Endothelial cell of umbilical vein (primary cell): ENCODE data around the gene TTC31. TPM values are rescaled to one million over a fixed set of nuclear protein-coding genes. Genes with fewer than 3 reads are reported as not detected.

Experiments
- BruUV-seq: library from RNA; stranded (reverse); fragments of 400-500 nt; replicated peaks from 2 replicates; lab custom pipeline; 2021; lab: Mats Ljungman, UMichigan
- CTCF ChIA-PET: fragments of 300-600, 350-600 bp; sonication (Branson Sonifier 250); formaldehyde crosslinking; loops from one replicate; lab custom pipeline; 2021; ENCODE audit warnings: antibody characterized with exemption, inconsistent platforms; lab: Charles Lee
- POLR2A ChIA-PET: fragments of 300-600, 350-600 bp; sonication (Branson Sonifier 250); formaldehyde crosslinking; loops from one replicate; lab custom pipeline; 2021; ENCODE audit warnings: antibody characterized with exemption, inconsistent platforms; lab: Charles Lee
- DNase-seq: peaks from one replicate; pipeline ENCODE4 v3.0.0-alpha.2; 2011; ENCODE audit warnings: low read depth, low spot score
- FAIRE-seq: peaks from 2 replicates; lab custom pipeline; 2011; peaks lifted over from hg19 to GRCh38; lab: Jason Lieb, UNC
- H2AFZ ChIP-seq: 2 replicates; pipeline ENCODE4 v1.6.0; 2012; ENCODE audit warnings: low read depth, low read length, control low read depth, inconsistent platforms
- H3K27ac ChIP-seq: 2 replicates; pipeline ENCODE4 v1.5.1; 2011; ENCODE audit warnings: low read depth, mild to moderate bottlenecking, control low read depth, low read length, moderate library complexity; ENCODE audit not compliant: insufficient read depth
- H3K27me3 ChIP-seq, 2 experiments: 2 replicates each; pipeline versions ENCODE4 v1.6.0 to v1.6.1; 2011; ENCODE audit warnings: low read length in 2 of 2, mixed read lengths in 1 of 2; ENCODE audit not compliant: control insufficient read depth in 2 of 2, insufficient read depth in 2 of 2
- H3K36me3 ChIP-seq, 2 experiments: 2 replicates in 1 of 2; 3 replicates in 1 of 2; pipeline ENCODE4 v1.5.1; 2011; ENCODE audit warnings: low read length in 2 of 2, mild to moderate bottlenecking in 1 of 2, moderate library complexity in 1 of 2; ENCODE audit not compliant: control insufficient read depth in 2 of 2, insufficient read depth in 2 of 2; ENCODE audit errors: extremely low read depth in 1 of 2
- H3K4me1 ChIP-seq: 3 replicates; pipeline ENCODE4 v1.5.1; 2011; ENCODE audit warnings: mild to moderate bottlenecking, low read length; ENCODE audit not compliant: control insufficient read depth, insufficient read depth; ENCODE audit errors: extremely low read depth
- H3K4me2 ChIP-seq: 2 replicates; pipeline ENCODE4 v1.6.1; 2011; ENCODE audit warnings: low read length, control low read depth, mixed read lengths; ENCODE audit not compliant: insufficient read depth
- H3K4me3 ChIP-seq, 3 experiments: fragments of 200-600 bp in 1 of 3; sonication (generic), shearing (Covaris generic) in 1 of 3; replicated peaks in 1 of 3; 2 replicates each; pipeline ENCODE4 v1.5.1; 2011 to 2016; ENCODE audit warnings: control low read depth in 3 of 3, low read length in 3 of 3, mild to moderate bottlenecking in 2 of 3, inconsistent platforms in 1 of 3, low read depth in 1 of 3, moderate library complexity in 1 of 3; ENCODE audit not compliant: insufficient read depth in 1 of 3
- H3K79me2 ChIP-seq: 2 replicates; pipeline ENCODE4 v1.6.0; 2012; ENCODE audit warnings: low read length, inconsistent platforms; ENCODE audit not compliant: control insufficient read depth, insufficient read depth
- H3K9ac ChIP-seq: replicated peaks from 2 replicates; pipeline ENCODE3; 2011; ENCODE audit warnings: low read length, control low read depth; ENCODE audit not compliant: insufficient read depth; ENCODE audit errors: extremely low read depth
- H3K9me1 ChIP-seq: replicated peaks from 3 replicates; pipeline ENCODE4 v1.6.0; 2011; ENCODE audit warnings: mild to moderate bottlenecking, low read length; ENCODE audit not compliant: control insufficient read depth, insufficient read depth; ENCODE audit errors: extremely low read depth
- H3K9me3 ChIP-seq: replicated peaks from 2 replicates; pipeline ENCODE4 v1.5.1; 2012; ENCODE audit warnings: low read length, inconsistent platforms; ENCODE audit not compliant: control insufficient read depth, insufficient read depth
- H4K20me1 ChIP-seq: replicated peaks from 2 replicates; pipeline ENCODE3; 2011; ENCODE audit warnings: mild to moderate bottlenecking, low read length; ENCODE audit not compliant: control insufficient read depth, insufficient read depth; ENCODE audit errors: extremely low read depth
- CTCF ChIP-seq, 2 donors: IDR thresholded peaks; 1 replicate in 1 of 2; 2 replicates in 1 of 2; pipeline ENCODE4 v1.5.1; 2011; ENCODE audit warnings: low read length in 2 of 2, mild to moderate bottlenecking in 2 of 2, moderate library complexity in 2 of 2, control low read depth in 1 of 2, inconsistent platforms in 1 of 2, low read depth in 1 of 2; ENCODE audit not compliant: insufficient read depth in 1 of 2; ENCODE audit errors: extremely low read depth in 1 of 2
- EZH2 ChIP-seq: IDR thresholded peaks from 2 replicates; pipeline ENCODE4 v1.6.1; 2012; ENCODE audit warnings: borderline replicate concordance, low read depth, mild to moderate bottlenecking, moderate library complexity, low read length, inconsistent platforms; ENCODE audit not compliant: severe bottlenecking
- FOS ChIP-seq: IDR thresholded peaks from 2 replicates; pipeline ENCODE4 v1.6.1; 2011; ENCODE audit warnings: mild to moderate bottlenecking, low read length, moderate library complexity, borderline replicate concordance; ENCODE audit not compliant: insufficient read depth
- GATA2 ChIP-seq: IDR thresholded peaks from 2 replicates; pipeline ENCODE4 v1.7.0; 2011; ENCODE audit warnings: low read depth, mild to moderate bottlenecking, moderate library complexity, mixed read lengths, low read length; ENCODE audit not compliant: insufficient read length, insufficient read depth
- JUN ChIP-seq: IDR thresholded peaks from 2 replicates; pipeline ENCODE4 v1.6.1; 2011; ENCODE audit warnings: borderline replicate concordance, low read depth; ENCODE audit not compliant: insufficient read length, insufficient read depth
- MAX ChIP-seq: IDR thresholded peaks from 2 replicates; pipeline ENCODE4 v1.6.1; 2011; ENCODE audit not compliant: insufficient read depth, insufficient read length
- MYC ChIP-seq: IDR thresholded peaks from one replicate; pipeline ENCODE4 v1.6.1; 2011; ENCODE audit warnings: mild to moderate bottlenecking, low read depth, low read length
- POLR2A ChIP-seq: IDR thresholded peaks from 2 replicates; pipeline ENCODE4 v1.6.1; 2012; ENCODE audit warnings: low read depth, mild to moderate bottlenecking, control low read depth, low read length
- POLR2AphosphoS5 ChIP-seq: IDR thresholded peaks from 2 replicates; pipeline ENCODE4 v1.6.1; 2012; ENCODE audit warnings: low read depth, mild to moderate bottlenecking, control low read depth, low read length, moderate library complexity; ENCODE audit not compliant: insufficient read depth
- dilution Hi-C: fragments of 300-500 bp; cut with MboI; formaldehyde crosslinking; loops from one replicate; pipeline ENCODE4 v1.15.0; 2019; ENCODE audit warnings: low sequenced_read_pairs; ENCODE audit not compliant: extremely low pct_ligation_motif_present
- intact Hi-C: fragments of 100-400 bp; cut with micrococcal nuclease; formaldehyde crosslinking; loops from one replicate; pipeline ENCODE4 v1.10.0; 2022
- polyA plus RNA-seq, 4 experiments: library from polyadenylated mRNA; depleted of rRNA in 3 of 4; stranded (reverse) in 3 of 4; unstranded in 1 of 4; fragments of >200 nt; gene quantifications; 2 replicates each; pipeline versions ENCODE4 v1.2.1 to v1.2.3, GENCODE V29; 2011 to 2012; ENCODE audit warnings: missing spikeins in 1 of 4
- total RNA-seq: library from RNA; stranded (reverse); gene quantifications from 2 replicates; pipeline ENCODE4 v1.2.3, GENCODE V29; 2021

The TTC31 gene
- total and polyA plus RNA-seq, 2 donors (not counting 3 experiments of a cell fraction or from before 2014, with no cell fraction given) = 20.1 to 24.1 TPM

GRCh38 chr2:74528600-74529356, 45.9 kb downstream of the TTC31 start:
- Histone ChIP-seq H3K36me3 (peaks cover 6 to 26% of the 10 kb centered on the region in 2 experiments), H4K20me1 (no peaks in the 10 kb centered on the region), H3K27me3 (no peaks in the 10 kb centered on the region), H3K9me3 (no peaks in the 10 kb centered on the region), H3K79me2 (peaks cover 19% of the 10 kb centered on the region), H3K9ac (peak overlapping the region; percentile 78), H3K4me3 (peak overlapping the region; percentile 65 to 90 (median 81)), H3K9me1 (no peaks in the 10 kb centered on the region), H2AFZ (peak overlapping the region; percentile 84), H3K4me2 (peak overlapping the region; percentile 89), H3K27ac (peak overlapping the region; percentile 74), H3K4me1 (peaks cover 20% of the 10 kb centered on the region)
- POLR2A ChIA-PET = interaction anchor here (0.6 to 1.2 kb wide), 3 partner anchors 14 to 30 kb away, joined by 3 to 5 read pairs (median 3); partner anchors contain the start of genes LBX2 and TLX2
- FAIRE-seq = no peak
- CTCF ChIA-PET = interaction anchor here (1.5 to 5.2 kb wide), 3 partner anchors 22 to 58 kb away, joined by 5 to 82 read pairs (median 5); partner anchors contain the start of genes CCDC142 and TTC31
- BruUV-seq = TSS peak; percentile 61
- intact Hi-C loops (loop anchor here (1.0 to 2.0 kb wide), 9 partner anchors 12 to 792 kb away; partner anchors contain the start of genes DOK1, INO80B, PCGF1 and TPRKB), dilution Hi-C loops (no loop called here)
- TF ChIP-seq EZH2 = no peak
- no peak for TF ChIP-seq POLR2A
- TF ChIP-seq POLR2AphosphoS5 = no peak
- no peak for TF ChIP-seq MYC
- no peak for TF ChIP-seq JUN
- no peak for TF ChIP-seq GATA2
- TF ChIP-seq CTCF (IDR thresholded peaks at IDR 0.05; ENCODE audit: extremely low read depth in 1 of 2, insufficient read depth in 1 of 2, low read depth in 1 of 2, low read length in 2 of 2) = no peak
- TF ChIP-seq MAX = no peak
- TF ChIP-seq FOS = no peak
- DNase-seq = no peak
